ENCODE measurements around the gene FOXD1. TPM values are rescaled to one million over a fixed set of nuclear protein-coding genes. Genes with fewer than 3 reads are reported as not detected.

The FOXD1 gene
- total and polyA plus RNA-seq, 2 donors (not counting 3 experiments of a cell fraction or from before 2014, with no cell fraction given): 0.06 to 0.20 TPM

DNA sequence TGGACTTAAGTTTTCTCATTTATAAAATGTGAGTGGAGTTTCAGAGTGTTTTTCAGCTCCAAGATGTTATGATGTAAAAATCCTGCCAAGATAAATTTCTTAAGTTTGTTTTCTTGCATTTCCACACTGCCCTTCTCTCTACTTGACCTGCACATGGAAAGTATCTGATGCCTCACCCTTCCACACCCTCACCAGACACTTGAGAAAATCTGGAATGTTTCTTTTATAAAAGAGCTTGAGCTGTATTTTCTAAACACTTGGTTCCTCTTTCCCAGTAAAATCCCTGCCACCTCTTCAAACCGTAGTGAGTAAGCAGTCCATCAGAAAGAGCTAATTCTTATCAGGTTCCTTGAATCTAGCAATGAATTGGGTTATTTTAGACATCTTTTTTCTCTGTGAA lies 42.9 kb downstream of the FOXD1 start:
- Histone ChIP-seq H3K9me3 (replicated peaks; ENCODE audit: control insufficient read depth, insufficient read depth, low read length) (no peaks in the 10 kb centered on the region), H3K9me1 (replicated peaks; ENCODE audit: control insufficient read depth, extremely low read depth, insufficient read depth, low read length) (no peaks in the 10 kb centered on the region), H2AFZ (ENCODE audit: low read depth, low read length) (no peak overlapping the region), H3K27me3 (ENCODE audit: control insufficient read depth in 2 of 2, insufficient read depth in 2 of 2, low read length in 2 of 2) (peaks cover 30 to 52% of the 10 kb centered on the region in 2 experiments), H3K79me2 (ENCODE audit: control insufficient read depth, insufficient read depth, low read length) (no peaks in the 10 kb centered on the region), H3K4me3 (replicated peaks in 1 of 3; ENCODE audit: insufficient read depth in 1 of 3, low read depth in 1 of 3, low read length in 3 of 3) (no peak overlapping the region), H3K36me3 (ENCODE audit: control insufficient read depth in 2 of 2, extremely low read depth in 1 of 2, insufficient read depth in 2 of 2, low read length in 2 of 2) (no peaks in the 10 kb centered on the region), H4K20me1 (replicated peaks; ENCODE audit: control insufficient read depth, extremely low read depth, insufficient read depth, low read length) (no peaks in the 10 kb centered on the region), H3K4me2 (ENCODE audit: insufficient read depth, low read length) (no peak overlapping the region), H3K4me1 (ENCODE audit: control insufficient read depth, extremely low read depth, insufficient read depth, low read length) (no peaks in the 10 kb centered on the region), H3K27ac (ENCODE audit: insufficient read depth, low read depth, low read length) (no peak overlapping the region), H3K9ac (replicated peaks; ENCODE audit: extremely low read depth, insufficient read depth, low read length) (no peak overlapping the region)
- POLR2A ChIA-PET: no interaction called here
- BruUV-seq (replicated peaks): no TSS peak
- no peak for TF ChIP-seq EZH2 (IDR thresholded peaks at IDR 0.05; ENCODE audit: borderline replicate concordance, low read depth, low read length, severe bottlenecking)
- TF ChIP-seq JUN (IDR thresholded peaks at IDR 0.05; ENCODE audit: borderline replicate concordance, insufficient read depth, insufficient read length, low read depth): no peak
- TF ChIP-seq MAX (IDR thresholded peaks at IDR 0.05; ENCODE audit: insufficient read depth, insufficient read length): no peak
- no peak for TF ChIP-seq POLR2A (IDR thresholded peaks at IDR 0.05; ENCODE audit: low read depth, low read length)
- TF ChIP-seq GATA2 (IDR thresholded peaks at IDR 0.05; ENCODE audit: insufficient read depth, insufficient read length, low read depth, low read length): no peak
- TF ChIP-seq CTCF (IDR thresholded peaks at IDR 0.05; ENCODE audit: extremely low read depth in 1 of 2, insufficient read depth in 1 of 2, low read depth in 1 of 2, low read length in 2 of 2): no peak
- TF ChIP-seq FOS (IDR thresholded peaks at IDR 0.05; ENCODE audit: borderline replicate concordance, insufficient read depth, low read length): no peak
- no peak for TF ChIP-seq POLR2AphosphoS5 (IDR thresholded peaks at IDR 0.05; ENCODE audit: insufficient read depth, low read depth, low read length)
- TF ChIP-seq MYC (IDR thresholded peaks at IDR 0.05; ENCODE audit: low read depth, low read length): no peak
- intact Hi-C loops (cut with micrococcal nuclease) (no loop called here), dilution Hi-C loops (cut with MboI; ENCODE audit: extremely low pct_ligation_motif_present, low sequenced_read_pairs) (no loop called here)
- FAIRE-seq (no peak), DNase-seq (ENCODE audit: low read depth, low spot score) (no peak)
- CTCF ChIA-PET: interaction anchor here (0.8 to 1.6 kb wide), 3 partner anchors 10 to 235 kb away, joined by 3 to 5 read pairs (median 3); no protein-coding TSS in a partner anchor
